H9 (cell line): ENCODE data around the gene PHACTR1. TPM values are rescaled to one million over a fixed set of nuclear protein-coding genes. Genes with fewer than 3 reads are reported as not detected.
A peak's percentile ranks its signal among the peaks of the same experiment; 100 is the strongest.

ENCODE experiments used
- DNase-seq: peaks from one replicate; pipeline ENCODE4 v3.0.0-alpha.2; 2017
- H2AFZ ChIP-seq: one replicate; pipeline ENCODE4 v1.6.1; 2013; ENCODE audit warnings: mild to moderate bottlenecking, low read length, control low read depth, moderate library complexity
- H2AK5ac ChIP-seq: 2 replicates; pipeline ENCODE4 v1.6.1; 2013; ENCODE audit warnings: low read length, control low read depth, mixed read lengths; ENCODE audit not compliant: insufficient read length
- H2BK120ac ChIP-seq: one replicate; pipeline ENCODE4 v1.6.1; 2013; ENCODE audit warnings: low read depth, mild to moderate bottlenecking, low read length, control low read depth, inconsistent platforms; ENCODE audit not compliant: poor library complexity, severe bottlenecking
- H2BK12ac ChIP-seq: 2 replicates; pipeline ENCODE4 v1.6.1; 2013; ENCODE audit warnings: low read length, control low read depth, mixed read lengths, low read depth; ENCODE audit not compliant: insufficient read length
- H2BK15ac ChIP-seq: 2 replicates; pipeline ENCODE4 v1.6.1; 2013; ENCODE audit warnings: low read depth, low read length, control low read depth
- H2BK20ac ChIP-seq: one replicate; pipeline ENCODE4 v1.6.1; 2013; ENCODE audit warnings: low read depth, mild to moderate bottlenecking, low read length, control low read depth, inconsistent platforms; ENCODE audit not compliant: poor library complexity, severe bottlenecking
- H2BK5ac ChIP-seq: 2 replicates; pipeline ENCODE4 v1.6.1; 2013; ENCODE audit warnings: low read length, control low read depth, mixed read lengths; ENCODE audit not compliant: insufficient read length
- H3K14ac ChIP-seq: 2 replicates; pipeline ENCODE4 v1.6.1; 2013; ENCODE audit warnings: low read length, control low read depth; ENCODE audit not compliant: insufficient read depth
- H3K18ac ChIP-seq: 2 replicates; pipeline ENCODE4 v1.6.1; 2013; ENCODE audit warnings: low read depth, mild to moderate bottlenecking, mixed read lengths, low read length, control low read depth; ENCODE audit not compliant: insufficient read length
- H3K23ac ChIP-seq: 2 replicates; pipeline ENCODE4 v1.6.1; 2013; ENCODE audit warnings: low read length, control low read depth, mixed read lengths, low read depth; ENCODE audit not compliant: insufficient read length
- H3K23me2 ChIP-seq: 2 replicates; pipeline ENCODE4 v1.6.1; 2013; ENCODE audit warnings: low read depth, mild to moderate bottlenecking, mixed read lengths, low read length, control low read depth; ENCODE audit not compliant: insufficient read length, poor library complexity, severe bottlenecking
- H3K27ac ChIP-seq: 2 replicates; pipeline ENCODE4 v1.5.1; 2013; ENCODE audit warnings: low read length, control low read depth, mixed read lengths, low read depth; ENCODE audit not compliant: insufficient read length
- H3K27me3 ChIP-seq: 2 replicates; pipeline ENCODE4 v1.6.1; 2013; ENCODE audit warnings: low read length, control low read depth, inconsistent platforms; ENCODE audit not compliant: insufficient read depth
- H3K4ac ChIP-seq: 2 replicates; pipeline ENCODE4 v1.6.1; 2013; ENCODE audit warnings: low read depth, mild to moderate bottlenecking, control low read depth, inconsistent platforms, low read length, moderate library complexity
- H3K4me1 ChIP-seq: 2 replicates; pipeline ENCODE4 v1.6.1; 2013; ENCODE audit warnings: low read length, control low read depth, inconsistent platforms; ENCODE audit not compliant: insufficient read depth
- H3K4me2 ChIP-seq: 2 replicates; pipeline ENCODE4 v1.6.1; 2013; ENCODE audit warnings: low read length, control low read depth, mixed read lengths; ENCODE audit not compliant: insufficient read length, insufficient read depth
- H3K56ac ChIP-seq: 2 replicates; pipeline ENCODE4 v1.6.1; 2013; ENCODE audit warnings: low read depth, mild to moderate bottlenecking, mixed read lengths, low read length, control low read depth; ENCODE audit not compliant: insufficient read length
- H3K79me1 ChIP-seq: 2 replicates; pipeline ENCODE4 v1.6.1; 2013; ENCODE audit warnings: low read depth, mild to moderate bottlenecking, moderate library complexity, low read length, control low read depth, inconsistent platforms; ENCODE audit not compliant: insufficient read depth, poor library complexity, severe bottlenecking
- H3K79me2 ChIP-seq: 2 replicates; pipeline ENCODE4 v1.6.1; 2013; ENCODE audit warnings: low read length, control low read depth, inconsistent platforms; ENCODE audit not compliant: insufficient read depth
- H3K9ac ChIP-seq: 2 replicates; pipeline ENCODE4 v1.6.1; 2013; ENCODE audit warnings: low read length, control low read depth, mixed read lengths; ENCODE audit not compliant: insufficient read length; ENCODE audit errors: extremely low read depth
- H3K9me3 ChIP-seq: one replicate; pipeline ENCODE4 v1.6.1; 2013; ENCODE audit warnings: low read depth, low read length, inconsistent platforms; ENCODE audit not compliant: control insufficient read depth
- H3T11ph ChIP-seq: one replicate; pipeline ENCODE4 v1.6.1; 2013; ENCODE audit warnings: mild to moderate bottlenecking, low read length, control low read depth, inconsistent platforms
- H4K20me1 ChIP-seq: one replicate; pipeline ENCODE4 v1.6.1; 2013; ENCODE audit not compliant: control insufficient read depth, insufficient read length, insufficient read depth
- H4K5ac ChIP-seq: 2 replicates; pipeline ENCODE4 v1.6.1; 2013; ENCODE audit warnings: low read depth, mild to moderate bottlenecking, mixed read lengths, low read length, control low read depth; ENCODE audit not compliant: insufficient read length
- H4K8ac ChIP-seq: replicated peaks from 2 replicates; pipeline ENCODE4 v1.6.1; 2013; ENCODE audit warnings: low read length, control low read depth, mixed read lengths, low read depth; ENCODE audit not compliant: insufficient read length
- H4K91ac ChIP-seq: 2 replicates; pipeline ENCODE4 v1.6.1; 2013; ENCODE audit warnings: low read depth, mild to moderate bottlenecking, moderate library complexity, mixed read lengths, low read length, control low read depth; ENCODE audit not compliant: insufficient read length
- H3K27ac Mint-ChIP-seq, 3 experiments: 2 replicates in 2 of 3; 3 replicates in 1 of 3; pipeline ENCODE4 v1.8.0; 2020 to 2021; ENCODE audit warnings: mixed read lengths in 3 of 3, mild to moderate bottlenecking in 1 of 3, moderate library complexity in 1 of 3
- H3K27me3 Mint-ChIP-seq: 2 replicates; pipeline ENCODE4 v1.8.0; 2021; ENCODE audit warnings: low read depth, mild to moderate bottlenecking, moderate library complexity, mixed read lengths
- H3K36me3 Mint-ChIP-seq, 3 experiments: 2 replicates in 2 of 3; 3 replicates in 1 of 3; pipeline ENCODE4 v1.8.0; 2020 to 2021; ENCODE audit warnings: low read depth in 3 of 3, mixed read lengths in 3 of 3; ENCODE audit not compliant: insufficient read depth in 1 of 3
- H3K4me1 Mint-ChIP-seq, 2 experiments: 2 replicates each; pipeline ENCODE4 v1.8.0; 2020; ENCODE audit warnings: mixed read lengths in 2 of 2
- H3K4me3 Mint-ChIP-seq, 2 experiments: 2 replicates in 1 of 2; 3 replicates in 1 of 2; pipeline ENCODE4 v1.8.0; 2020 to 2021; ENCODE audit warnings: mild to moderate bottlenecking in 2 of 2, mixed read lengths in 2 of 2, moderate library complexity in 1 of 2
- H3K9me3 Mint-ChIP-seq, 2 experiments: 2 replicates in 1 of 2; 3 replicates in 1 of 2; pipeline ENCODE4 v1.8.0; 2020; ENCODE audit warnings: mild to moderate bottlenecking in 2 of 2, mixed read lengths in 2 of 2, moderate library complexity in 1 of 2
- CTCF ChIP-seq: fragments of 200-600 bp; sonication (generic); conservative IDR thresholded peaks from 3 replicates; pipeline ENCODE4 v1.8.0; 2021; ENCODE audit warnings: antibody characterized with exemption, mild to moderate bottlenecking
- WGBS: extraction: QIAGEN DNeasy Blood & Tissue Kit; methylation state at CpG from one replicate; pipeline ENCODE4 v1.1.7; 2013; ENCODE audit warnings: missing lambda C conversion rate, low lambda C conversion rate, mixed read lengths; ENCODE audit not compliant: insufficient read length; ENCODE audit errors: extremely low coverage; 5-methylcytosine and 5-hydroxymethylcytosine counted together
- total RNA-seq: library from RNA; stranded (reverse); gene quantifications from 2 replicates; pipeline ENCODE4 v1.2.1, GENCODE V29; 2021

Gene PHACTR1
- total RNA-seq, 1 experiment from 2014 or later = 15.9 TPM

- peak overlapping the region; percentile 69 to 97 (median 95); a peak in 5 of 7 replicates for H3K27ac Mint-ChIP-seq
- no CpG with 5 or more reads among the region's 7 CpGs for WGBS
- no peak overlapping the region for H3K4me2 ChIP-seq
Observed at GRCh38 chr6:12992770-12993169, 276.2 kb downstream of the PHACTR1 start.

More at GRCh38 chr6:12992770-12993169, 276.2 kb downstream of the PHACTR1 start:
- H3K36me3 Mint-ChIP-seq = peaks cover 4 to 28% (median 8%) of the 10 kb centered on the region in 3 experiments; a peak in 6 of 7 replicates
- Histone ChIP-seq H2AK5ac (no peak overlapping the region), H2BK20ac (no peak overlapping the region), H3K79me2 (no peaks in the 10 kb centered on the region), H3K9me3 (no peaks in the 10 kb centered on the region), H3K23me2 (no peaks in the 10 kb centered on the region), H3K79me1 (no peaks in the 10 kb centered on the region), H2BK120ac (peak overlapping the region; percentile 72), H3K4ac (no peak overlapping the region), H4K91ac (no peak overlapping the region), H4K20me1 (no peaks in the 10 kb centered on the region), H3K56ac (no peak overlapping the region), H3K4me1 (peaks cover 2% of the 10 kb centered on the region; the same call in 1 of the 2 replicates), H2BK12ac (no peak overlapping the region), H3K18ac (peak overlapping the region; percentile 44), H3K14ac (no peak overlapping the region), H2BK15ac (no peak overlapping the region), H3K9ac (no peak overlapping the region), H3K27me3 (no peaks in the 10 kb centered on the region), H3T11ph (no peak overlapping the region), H2BK5ac (no peak overlapping the region), H4K5ac (no peak overlapping the region), H3K27ac (no peak overlapping the region), H4K8ac (no peak overlapping the region), H2AFZ (no peak overlapping the region), H3K23ac (no peak overlapping the region)
- H3K9me3 Mint-ChIP-seq = peaks cover 9 to 22% of the 10 kb centered on the region in 2 experiments; a peak in 4 of 5 replicates
- peaks cover 2% of the 10 kb centered on the region; the same call in 1 of the 2 replicates for H3K27me3 Mint-ChIP-seq
- 0 out of 5 replicates have a peak overlapping the region, but pooled peaks of 1 of the 2 experiments have one; percentile 26 for H3K4me3 Mint-ChIP-seq
- peak; percentile 50 for DNase-seq
- no peak for TF ChIP-seq CTCF
- peaks cover 19 to 23% of the 10 kb centered on the region in 2 experiments for H3K4me1 Mint-ChIP-seq
